ENCODE data around the gene RPL22L1.
"Not testable (repeated sequence)": the region's sequence is repeated elsewhere in the genome, so short reads cannot be mapped to it uniquely, and the experiment has no call there.

The RPL22L1 gene

DNA sequence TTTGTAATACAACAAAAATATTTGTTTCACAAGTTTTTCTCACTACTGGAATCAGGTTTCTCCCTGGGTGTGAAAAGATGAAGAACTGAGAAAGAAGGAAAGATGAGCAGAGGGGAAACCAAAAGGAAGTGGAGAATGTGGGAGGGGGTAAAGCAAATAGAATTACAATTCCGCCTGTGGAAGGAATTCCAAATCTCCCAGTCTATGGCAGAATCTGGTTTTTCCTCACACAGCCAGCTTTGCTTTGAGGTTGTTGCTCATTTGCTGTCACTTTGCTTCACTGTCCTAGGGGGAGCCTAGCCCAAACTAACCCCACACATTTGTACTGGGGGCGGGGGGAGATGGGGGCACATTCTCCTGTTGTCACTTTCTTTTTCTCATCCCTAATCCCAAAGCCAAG lies 43.9 kb downstream of the RPL22L1 start:
- DNase-seq, result no peak

DNA sequence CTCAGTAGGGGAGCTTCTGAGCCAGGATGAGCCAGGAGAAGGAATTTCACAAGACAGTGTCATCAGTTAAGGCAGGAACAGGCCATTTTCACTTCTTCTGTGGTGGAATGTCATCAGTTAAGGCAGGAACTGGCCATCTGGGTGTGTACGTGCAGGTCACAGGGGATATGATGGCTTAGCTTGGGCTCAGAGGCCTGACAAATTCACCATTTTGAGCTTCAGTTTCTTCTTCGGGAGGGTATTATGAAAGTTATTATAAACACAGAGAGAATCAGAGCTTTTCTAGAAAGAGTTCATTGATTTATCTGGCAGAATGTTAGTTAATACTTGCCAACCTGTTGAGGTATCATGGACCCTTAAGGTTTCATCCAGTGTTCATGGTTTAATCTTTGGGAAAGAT lies 46.4 kb downstream of the RPL22L1 start:
- not testable (repeated sequence) for DNase-seq

DNA sequence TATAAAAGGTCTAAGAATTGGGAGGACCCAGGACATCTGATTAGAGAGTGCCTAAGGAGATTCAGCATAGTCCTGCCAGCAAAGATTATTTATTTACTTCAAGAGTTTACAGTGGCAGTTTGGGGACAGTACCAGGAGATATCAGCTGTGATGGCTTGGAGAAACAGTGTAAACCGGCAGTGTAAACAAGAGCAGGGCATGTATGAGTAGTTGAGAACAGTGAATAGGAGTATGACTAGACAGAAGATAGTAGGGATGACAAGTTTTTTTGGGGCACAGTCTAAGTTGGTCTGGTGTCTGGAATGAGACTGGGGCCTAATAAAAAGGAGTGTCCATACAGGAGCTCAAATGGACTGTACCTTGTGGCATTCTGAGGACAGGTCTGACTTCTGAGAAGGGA lies 51.7 kb downstream of the RPL22L1 start:
- not testable (repeated sequence) for DNase-seq

DNA sequence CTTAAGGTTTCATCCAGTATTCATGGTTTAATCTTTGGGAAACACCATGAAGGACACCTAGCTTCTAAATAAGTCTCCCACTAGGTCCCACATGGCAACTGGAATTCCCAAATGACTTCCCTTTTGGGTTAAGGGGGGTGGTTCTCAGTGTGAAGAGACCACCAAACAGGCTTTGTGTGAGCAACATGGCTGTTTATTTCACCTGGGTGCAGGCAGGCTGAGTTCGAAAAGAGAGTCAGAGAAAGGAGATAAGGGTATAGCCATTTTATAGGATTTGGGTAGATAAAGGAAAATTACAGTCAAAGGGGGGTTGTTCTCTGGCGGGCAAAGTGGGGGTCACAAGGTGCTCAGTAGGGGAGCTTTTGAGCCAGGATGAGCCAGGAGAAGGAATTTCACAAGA lies 52.5 kb downstream of the RPL22L1 start:
- DNase-seq, result not testable (repeated sequence)

DNA sequence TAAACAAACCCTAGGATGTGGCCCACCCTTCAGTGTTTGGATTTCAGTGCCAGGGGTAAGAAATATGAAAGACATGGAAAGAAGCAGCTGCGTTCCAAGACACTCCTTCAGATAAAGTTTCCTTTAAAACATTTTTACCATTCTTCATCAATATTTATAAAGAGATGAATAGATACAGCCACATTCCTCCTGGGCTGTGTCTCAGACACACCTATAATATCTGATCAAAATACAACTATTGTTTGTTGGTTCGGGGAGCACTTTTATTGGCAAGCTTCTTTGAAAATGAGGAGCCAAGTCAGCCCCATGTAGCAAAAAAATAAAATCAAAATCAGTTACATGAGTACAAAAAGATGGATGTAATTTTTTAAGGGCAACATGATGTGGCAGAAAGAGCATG lies 53.2 kb downstream of the RPL22L1 start:
- no peak for DNase-seq

DNA sequence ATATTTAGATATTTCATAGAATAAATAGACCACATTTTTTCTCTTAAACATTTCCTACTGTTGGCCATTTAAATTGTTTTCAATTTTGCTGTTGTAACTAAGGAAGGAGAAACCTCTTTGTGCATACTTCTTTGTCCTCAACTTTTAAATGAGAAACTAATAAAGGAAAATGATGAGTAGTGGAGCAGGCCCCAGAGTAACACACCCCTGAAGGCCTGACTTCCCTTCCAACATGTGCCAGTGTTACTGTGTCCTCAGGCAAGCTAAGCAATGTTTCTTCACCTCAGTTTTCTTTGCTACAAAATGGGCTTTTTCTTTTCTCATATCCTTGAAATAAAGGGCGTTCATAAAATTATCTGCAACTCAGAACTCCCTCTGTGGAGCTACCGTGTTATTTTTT lies 53.7 kb downstream of the RPL22L1 start:
- DNase-seq, result no peak

DNA sequence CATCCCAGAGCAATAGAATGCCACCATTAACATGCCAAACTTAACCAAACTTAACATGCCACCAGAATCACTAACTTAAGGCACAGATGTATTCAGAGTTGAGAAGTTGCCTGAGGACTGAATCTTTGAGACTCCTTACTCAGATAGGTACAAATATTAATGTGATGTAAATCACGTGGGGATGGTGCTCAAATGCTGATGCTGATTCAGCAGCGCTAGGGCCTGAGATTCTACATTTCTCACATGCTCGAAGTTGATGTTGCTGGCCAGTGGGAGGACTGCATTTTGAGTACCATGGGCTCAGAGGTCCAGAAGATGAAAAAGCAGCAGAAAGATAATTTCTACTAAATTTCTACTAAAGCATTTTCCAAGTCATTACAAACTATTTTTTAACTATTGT lies 54.1 kb downstream of the RPL22L1 start:
- DNase-seq, result no peak

DNA sequence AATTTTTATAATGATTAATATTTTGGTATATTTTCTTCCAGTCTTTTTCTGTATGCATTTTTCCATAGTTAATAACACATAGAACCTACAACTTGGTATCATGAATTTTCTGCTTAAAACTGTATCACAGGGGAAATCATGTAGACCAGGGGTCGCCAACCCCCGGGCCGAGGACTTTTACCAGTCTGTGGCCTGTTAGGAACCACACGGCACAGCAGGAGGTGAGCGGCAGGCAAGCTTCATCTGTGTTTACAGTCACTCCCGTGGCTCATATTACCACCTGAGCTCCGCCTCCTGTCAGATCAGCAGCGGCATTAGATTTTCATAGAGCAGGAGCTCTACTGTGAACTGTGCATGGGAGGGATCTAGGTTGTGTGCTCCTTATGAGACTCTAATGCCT lies 54.7 kb downstream of the RPL22L1 start:
- DNase-seq, result no peak
